Left cardiac atrium (tissue), 2 donors: ENCODE measurements around the gene BICRA. TPM values are rescaled to one million over a fixed set of nuclear protein-coding genes. Genes with fewer than 3 reads are reported as not detected.

ENCODE experiments used
- total RNA-seq, 2 donors: library from RNA; stranded (reverse); fragmentation: NEBNext Ultra II Directional; extraction: Animal tissue kit (Norgen Biotek cat#: 25700); gene quantifications; one replicate each; pipeline ENCODE4 v1.2.1, GENCODE V29; 2021
- donor health status: DM: no; HTN: yes; CAD: no; lungs with severe emphysema.
- donor health status: DM: yes; HTN: yes; CAD: no.

The BICRA gene
- total RNA-seq, 2 donors from 2014 or later = 7.2 to 11.6 TPM

Other genes starting within 250 kb of the BICRA start
- 1 to 10 TPM; 5.6 to 7.0 TPM for gene MEIS3, start 189.6 kb upstream of the BICRA start, total RNA-seq
- gene SLC8A2, start 137.2 kb upstream of the BICRA start, total RNA-seq = under 1 TPM in 1 of 2 donors, not detected in 1; 0.15 TPM
- gene KPTN, start 124.9 kb upstream of the BICRA start, total RNA-seq = 10 to 100 TPM in 1 of 2 donors, 1 to 10 TPM in 1; 6.9 to 10.5 TPM
- 100 to 1,000 TPM in 1 of 2 donors, 10 to 100 TPM in 1; 92.7 to 113 TPM for gene NAPA, start 94.1 kb upstream of the BICRA start, total RNA-seq
- gene ZNF541, start 36.0 kb upstream of the BICRA start, total RNA-seq = under 1 TPM; 0.13 to 0.21 TPM
- gene EHD2, start 104.3 kb downstream of the BICRA start, total RNA-seq = 10 to 100 TPM; 91.1 to 98.8 TPM
- gene NOP53, start 136.4 kb downstream of the BICRA start, total RNA-seq = 100 to 1,000 TPM; 172 to 184 TPM
- 100 to 1,000 TPM; 718 to 783 TPM for gene SELENOW, start 169.6 kb downstream of the BICRA start, total RNA-seq
- not detected for gene TPRX1, start 195.4 kb downstream of the BICRA start, total RNA-seq
- gene CRX, start 212.8 kb downstream of the BICRA start, total RNA-seq = not detected